Astrocyte of the cerebellum (primary cell): ENCODE results near the gene CPNE8.

ENCODE experiments used
- DNase-seq: peaks from one replicate; pipeline ENCODE4 v3.0.0-alpha.2; 2011; ENCODE audit warnings: low read depth
- H3K4me3 ChIP-seq: 2 replicates; pipeline ENCODE4 v1.5.1; 2011; ENCODE audit warnings: mild to moderate bottlenecking, low read depth, low read length, moderate library complexity
- in situ Hi-C: cut with HindIII; loops from 2 replicates; pipeline ENCODE4 v1.10.0; 2017; ENCODE audit warnings: low sequenced_read_pairs
- TF ChIP-seq, protein P1 (sequence below): IDR thresholded peaks from 2 replicates; pipeline ENCODE4 v1.5.1; 2012; ENCODE audit warnings: low read length, low read depth, moderate library complexity, mild to moderate bottlenecking; ENCODE audit errors: missing control alignments

The CPNE8 gene

DNA sequence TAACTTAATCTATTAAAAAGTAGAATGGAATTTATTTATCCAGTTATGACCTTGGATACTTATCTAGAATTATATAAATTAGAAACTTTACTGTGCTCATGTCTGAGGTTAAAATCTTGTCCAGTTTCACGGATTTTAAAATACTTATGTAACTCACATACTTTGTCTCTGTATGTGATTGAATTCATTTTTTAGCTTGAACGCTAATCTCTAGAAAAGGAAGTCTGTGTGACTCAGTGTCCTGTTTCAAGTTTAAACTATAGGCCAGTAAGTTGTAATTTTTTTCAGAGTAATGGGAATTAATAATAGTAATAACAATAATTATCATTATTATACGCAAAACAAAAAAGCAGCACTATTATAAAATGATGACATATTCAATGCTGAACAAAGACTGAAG, 168.6 kb downstream of the CPNE8 start:
- no peak for DNase-seq
- in situ Hi-C loops, result no loop called here
- TF ChIP-seq, protein P1, sequence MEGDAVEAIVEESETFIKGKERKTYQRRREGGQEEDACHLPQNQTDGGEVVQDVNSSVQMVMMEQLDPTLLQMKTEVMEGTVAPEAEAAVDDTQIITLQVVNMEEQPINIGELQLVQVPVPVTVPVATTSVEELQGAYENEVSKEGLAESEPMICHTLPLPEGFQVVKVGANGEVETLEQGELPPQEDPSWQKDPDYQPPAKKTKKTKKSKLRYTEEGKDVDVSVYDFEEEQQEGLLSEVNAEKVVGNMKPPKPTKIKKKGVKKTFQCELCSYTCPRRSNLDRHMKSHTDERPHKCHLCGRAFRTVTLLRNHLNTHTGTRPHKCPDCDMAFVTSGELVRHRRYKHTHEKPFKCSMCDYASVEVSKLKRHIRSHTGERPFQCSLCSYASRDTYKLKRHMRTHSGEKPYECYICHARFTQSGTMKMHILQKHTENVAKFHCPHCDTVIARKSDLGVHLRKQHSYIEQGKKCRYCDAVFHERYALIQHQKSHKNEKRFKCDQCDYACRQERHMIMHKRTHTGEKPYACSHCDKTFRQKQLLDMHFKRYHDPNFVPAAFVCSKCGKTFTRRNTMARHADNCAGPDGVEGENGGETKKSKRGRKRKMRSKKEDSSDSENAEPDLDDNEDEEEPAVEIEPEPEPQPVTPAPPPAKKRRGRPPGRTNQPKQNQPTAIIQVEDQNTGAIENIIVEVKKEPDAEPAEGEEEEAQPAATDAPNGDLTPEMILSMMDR, result no peak

DNA sequence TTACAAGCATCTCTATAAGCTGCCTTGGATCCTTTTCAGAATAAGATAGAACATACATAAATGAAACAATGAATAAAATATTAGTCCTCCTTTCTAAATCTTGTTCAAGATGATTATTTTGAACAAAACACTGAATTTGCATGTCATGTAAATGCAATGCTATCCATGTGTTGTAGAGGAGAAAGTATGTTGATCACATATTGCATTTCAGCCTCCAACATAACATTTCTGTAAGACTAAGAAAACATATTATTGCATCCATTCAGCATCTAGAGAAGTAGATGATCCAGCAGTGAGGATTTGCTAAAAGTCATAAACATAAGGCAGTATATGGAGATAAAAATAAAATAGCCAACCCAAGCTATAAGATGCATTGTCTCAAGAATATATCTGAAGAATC, 172.6 kb downstream of the CPNE8 start:
- no peak overlapping the region for H3K4me3 ChIP-seq
- TF ChIP-seq, protein P1, result no peak
- in situ Hi-C loops, result no loop called here
- no peak for DNase-seq

More for the DNA sequence above, 168.6 kb downstream of the CPNE8 start:
- no peak overlapping the region for H3K4me3 ChIP-seq

DNA sequence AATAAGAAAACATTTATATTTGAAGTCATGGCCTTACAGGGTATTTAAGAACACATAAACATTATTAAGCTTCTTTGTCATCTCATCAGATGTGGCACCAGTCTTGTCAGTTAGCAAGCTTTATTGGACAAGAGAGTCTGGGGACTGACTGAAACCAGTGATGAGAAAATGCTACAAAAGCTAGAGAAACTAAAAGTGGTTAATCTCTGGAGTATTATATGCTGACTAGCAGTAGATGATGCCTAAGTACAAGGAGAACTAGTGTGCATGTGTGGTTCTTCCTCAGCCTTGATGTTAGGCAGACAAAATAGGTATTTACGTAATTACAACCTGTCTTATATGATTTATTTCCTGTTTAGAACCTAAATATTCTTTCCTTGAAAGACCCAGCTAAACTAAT, 176.5 kb downstream of the CPNE8 start:
- H3K4me3 ChIP-seq, result no peak overlapping the region
- in situ Hi-C loops, result no loop called here
- DNase-seq, result no peak
- TF ChIP-seq, protein P1, result no peak

DNA sequence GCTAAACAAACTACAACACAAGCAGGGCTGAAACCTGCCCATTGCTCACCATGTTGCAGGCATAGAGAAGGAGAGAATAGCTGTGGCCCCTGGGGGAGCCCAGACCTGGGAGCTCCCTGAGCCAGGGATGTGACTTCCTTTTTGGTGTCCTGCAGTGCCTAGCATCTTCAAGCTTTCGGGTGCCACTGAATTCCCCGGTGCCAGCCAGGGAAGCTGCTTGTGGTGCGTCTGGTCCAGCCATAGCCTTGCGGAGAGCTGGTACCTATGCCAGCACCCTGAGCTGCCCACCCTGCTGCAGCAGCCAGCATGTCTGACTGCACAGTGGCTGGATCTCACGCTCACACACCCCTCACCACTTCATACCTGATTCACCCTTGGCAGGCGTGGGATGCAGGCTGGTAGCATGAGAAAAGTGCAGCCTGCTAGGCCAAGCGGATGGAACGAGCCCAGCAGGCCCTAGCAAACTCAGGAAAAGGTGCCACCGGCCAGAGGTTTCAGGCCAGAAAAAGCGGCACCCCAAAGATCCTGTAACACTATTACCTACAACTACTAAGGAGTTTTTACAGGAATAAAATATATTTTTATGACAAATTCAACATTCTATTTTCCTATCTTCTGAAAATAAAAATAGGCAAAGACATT, 183.7 kb downstream of the CPNE8 start:
- no peak for DNase-seq
- TF ChIP-seq, protein P1, result no peak
- H3K4me3 ChIP-seq, result no peak overlapping the region
- in situ Hi-C loops, result no loop called here

DNA sequence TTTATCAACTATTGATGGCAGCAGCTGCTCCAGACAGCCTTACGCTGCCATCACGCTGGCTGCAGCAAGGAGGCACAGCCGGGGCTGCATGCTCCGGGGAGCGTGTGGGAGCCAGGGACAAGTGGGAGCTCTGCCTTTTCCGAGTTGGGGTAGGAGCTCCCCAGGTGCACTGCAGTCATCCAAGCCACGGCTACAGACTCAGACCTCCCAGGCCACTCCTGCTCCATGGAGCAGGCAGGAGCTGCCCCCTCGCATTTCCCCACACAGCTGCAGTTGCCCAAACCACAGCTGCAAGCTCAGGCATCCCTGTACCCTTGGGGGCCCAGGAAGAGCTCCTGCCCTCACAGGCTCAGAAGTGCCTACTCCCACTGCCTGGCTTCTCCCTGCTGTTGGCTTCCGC, 184.7 kb downstream of the CPNE8 start:
- DNase-seq, result no peak
- H3K4me3 ChIP-seq, result no peak overlapping the region
- in situ Hi-C loops, result no loop called here
- TF ChIP-seq, protein P1, result no peak

DNA sequence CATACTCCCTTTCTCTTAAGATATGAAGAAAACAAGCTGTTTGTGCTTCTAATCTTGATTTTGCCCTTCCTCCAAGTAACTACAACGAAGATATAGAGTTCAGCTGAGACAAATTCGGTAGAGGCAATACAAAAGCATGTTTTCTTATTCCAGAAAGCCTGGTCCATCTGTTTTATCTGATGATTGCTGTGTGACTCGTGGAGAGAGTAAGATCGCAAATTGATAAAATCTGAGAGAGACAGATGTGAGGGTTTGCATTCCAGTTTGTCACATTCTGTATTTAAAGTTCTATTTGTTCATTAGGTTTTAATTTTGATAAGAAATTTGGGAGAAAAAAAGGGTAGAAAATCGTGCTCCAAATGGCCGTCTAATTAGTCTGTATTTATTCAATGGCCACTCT, 192.1 kb downstream of the CPNE8 start:
- DNase-seq, result no peak
- TF ChIP-seq, protein P1, result no peak
- in situ Hi-C loops, result no loop called here
- H3K4me3 ChIP-seq, result no peak overlapping the region
